GM21717 (cell line): ENCODE measurements around the gene PRR5.

Experiments used
- ATAC-seq: cut with Tn5 transposase; IDR thresholded peaks from one replicate; pipeline ENCODE4 v1.9.1; 2021; ENCODE audit warnings: mild to moderate bottlenecking, moderate library complexity; ENCODE audit not compliant: unreplicated experiment

Gene PRR5

GRCh38 chr22:44752285-44753188, 50.5 kb downstream of the PRR5 start, which contains the start of gene ARHGAP8:
TSS of gene ARHGAP8 (plus strand) at chr22:44752575. CDS start at chr22:44786528, 33,953 bp downstream.
- ATAC-seq = no peak

- no peak for ATAC-seq
These were observed 51.4 kb downstream of the PRR5 start for GRCh38 chr22:44753189-44754042.

- no peak for ATAC-seq
These were observed 53.0 kb downstream of the PRR5 start for GRCh38 chr22:44754998-44755397.

- ATAC-seq = no peak
These were observed 53.4 kb downstream of the PRR5 start for GRCh38 chr22:44755417-44755816.

- no peak for ATAC-seq
These were observed 54.0 kb downstream of the PRR5 start for GRCh38 chr22:44755956-44756361.

GRCh38 chr22:44758344-44758973, 56.5 kb downstream of the PRR5 start:
- no peak for ATAC-seq

- ATAC-seq = no peak
These were observed 57.0 kb downstream of the PRR5 start for GRCh38 chr22:44759001-44759400.

GRCh38 chr22:44759430-44760310, 57.7 kb downstream of the PRR5 start:
- no peak for ATAC-seq

- ATAC-seq = no peak
These were observed 58.5 kb downstream of the PRR5 start for GRCh38 chr22:44760476-44760875.

- no peak for ATAC-seq
These were observed 59.0 kb downstream of the PRR5 start for GRCh38 chr22:44761025-44761424.

GRCh38 chr22:44764373-44764772, 62.4 kb downstream of the PRR5 start:
- no peak for ATAC-seq

- ATAC-seq = no peak
These were observed 63.0 kb downstream of the PRR5 start for GRCh38 chr22:44764974-44765373.

- no peak for ATAC-seq
These were observed 63.7 kb downstream of the PRR5 start for GRCh38 chr22:44765571-44766285.

- ATAC-seq = no peak
These were observed 71.1 kb downstream of the PRR5 start for GRCh38 chr22:44773082-44773481.

GRCh38 chr22:44775862-44776261, 73.9 kb downstream of the PRR5 start:
- no peak for ATAC-seq

GRCh38 chr22:44776605-44777363, 74.8 kb downstream of the PRR5 start:
- ATAC-seq = no peak

- ATAC-seq = no peak
These were observed 75.4 kb downstream of the PRR5 start for GRCh38 chr22:44777364-44777755.

GRCh38 chr22:44780876-44781449, 79.0 kb downstream of the PRR5 start:
- ATAC-seq = no peak
